ENCODE data around the gene CELA3B. TPM values are rescaled to one million over a fixed set of nuclear protein-coding genes. Genes with fewer than 3 reads are reported as not detected.
"Not testable (repeated sequence)": the region's sequence is repeated elsewhere in the genome, so short reads cannot be mapped to it uniquely, and the experiment has no call there.

The CELA3B gene
- polyA plus RNA-seq, 5 donors, result 0.47 to 0.48 TPM; not detected in 3

GRCh38 chr1:21942959-21943640, 33.7 kb upstream of the CELA3B start:
- not testable (repeated sequence) for DNase-seq

- no peak for DNase-seq
These were observed 32.1 kb upstream of the CELA3B start for GRCh38 chr1:21944733-21945073.

GRCh38 chr1:21946836-21947587, 29.8 kb upstream of the CELA3B start:
- DNase-seq, result no peak

GRCh38 chr1:21950734-21951133, 26.1 kb upstream of the CELA3B start:
- no peak for DNase-seq

GRCh38 chr1:21951226-21951870, 25.5 kb upstream of the CELA3B start:
- DNase-seq, result no peak

- no peak for DNase-seq
These were observed 23.9 kb upstream of the CELA3B start for GRCh38 chr1:21952786-21953520.

- no peak for DNase-seq
These were observed 21.8 kb upstream of the CELA3B start for GRCh38 chr1:21955058-21955457.

- DNase-seq, result no peak
These were observed 21.1 kb upstream of the CELA3B start for GRCh38 chr1:21955501-21956281.

- DNase-seq, result peak in 1 of 2 donors; percentile 62
These were observed 19.9 kb upstream of the CELA3B start for GRCh38 chr1:21956720-21957552.

GRCh38 chr1:21961337-21961736, 15.5 kb upstream of the CELA3B start:
- no peak for DNase-seq

GRCh38 chr1:21961799-21962198, 15.0 kb upstream of the CELA3B start:
- no peak for DNase-seq

GRCh38 chr1:21963477-21964217, 13.2 kb upstream of the CELA3B start:
- DNase-seq, result peak in 1 of 2 donors; percentile 69

GRCh38 chr1:21966247-21967000, 10.4 kb upstream of the CELA3B start:
- DNase-seq, result no peak

- DNase-seq, result not testable (repeated sequence)
These were observed 9.6 kb upstream of the CELA3B start for GRCh38 chr1:21967216-21967615.

- DNase-seq, result not testable (repeated sequence)
These were observed 7.8 kb upstream of the CELA3B start for GRCh38 chr1:21969066-21969465.

GRCh38 chr1:21970523-21970922, 6.3 kb upstream of the CELA3B start:
- DNase-seq, result not testable (repeated sequence)

GRCh38 chr1:21972973-21973441, 3.8 kb upstream of the CELA3B start:
- DNase-seq, result not testable (repeated sequence)

- not testable (repeated sequence) for DNase-seq
These were observed 2.9 kb upstream of the CELA3B start for GRCh38 chr1:21973948-21974347.

- DNase-seq, result not testable (repeated sequence)
These were observed 2.1 kb upstream of the CELA3B start for GRCh38 chr1:21974699-21975098.

Measured in right lung (tissue), 5 donors.